LoVo (cell line): Measurements from ENCODE around the gene IPO11.

Experiments
- DNase-seq: peaks from one replicate; pipeline ENCODE4 v3.0.0-alpha.2; 2016; ENCODE audit warnings: low spot score

Gene IPO11

GRCh38 chr5:62572918-62573514, 160.5 kb downstream of the IPO11 start:
- no peak for DNase-seq

GRCh38 chr5:62574599-62574998, 162.0 kb downstream of the IPO11 start:
- DNase-seq = no peak

- no peak for DNase-seq
Observed at GRCh38 chr5:62575066-62575465, 162.5 kb downstream of the IPO11 start.

GRCh38 chr5:62575489-62575888, 162.9 kb downstream of the IPO11 start:
- no peak for DNase-seq

GRCh38 chr5:62576570-62577170, 164.1 kb downstream of the IPO11 start:
- DNase-seq = no peak

- DNase-seq = no peak
Observed at GRCh38 chr5:62577488-62577887, 164.9 kb downstream of the IPO11 start.

GRCh38 chr5:62578540-62578939, 166.0 kb downstream of the IPO11 start, which contains the start of gene LRRC70:
Gene LRRC70 (plus strand): TSS chr5:62578819. CDS start chr5:62579439, 620 bp downstream.
- DNase-seq = no peak

GRCh38 chr5:62579761-62580160, 167.2 kb downstream of the IPO11 start:
- DNase-seq = no peak

GRCh38 chr5:62581836-62582597, 169.5 kb downstream of the IPO11 start:
- DNase-seq = no peak

GRCh38 chr5:62584391-62584790, 171.8 kb downstream of the IPO11 start:
- no peak for DNase-seq

- no peak for DNase-seq
Observed at GRCh38 chr5:62585306-62585705, 172.7 kb downstream of the IPO11 start.

- DNase-seq = no peak
Observed at GRCh38 chr5:62585751-62586150, 173.2 kb downstream of the IPO11 start.

- no peak for DNase-seq
Observed at GRCh38 chr5:62587737-62588136, 175.2 kb downstream of the IPO11 start.

- DNase-seq = no peak
Observed at GRCh38 chr5:62588668-62589067, 176.1 kb downstream of the IPO11 start.

GRCh38 chr5:62589504-62589903, 176.9 kb downstream of the IPO11 start:
- no peak for DNase-seq

GRCh38 chr5:62590387-62590786, 177.8 kb downstream of the IPO11 start:
- no peak for DNase-seq

- DNase-seq = no peak
Observed at GRCh38 chr5:62592558-62592957, 180.0 kb downstream of the IPO11 start.

- no peak for DNase-seq
Observed at GRCh38 chr5:62593331-62593730, 180.8 kb downstream of the IPO11 start.

- DNase-seq = no peak
Observed at GRCh38 chr5:62594364-62594984, 181.9 kb downstream of the IPO11 start.

GRCh38 chr5:62596096-62596495, 183.5 kb downstream of the IPO11 start:
- no peak for DNase-seq

GRCh38 chr5:62596691-62597090, 184.1 kb downstream of the IPO11 start:
- DNase-seq = no peak

GRCh38 chr5:62597314-62597713, 184.8 kb downstream of the IPO11 start:
- no peak for DNase-seq
